NCI-H1105 treated with DMSO at 0.1 percent for 48 hours (cell line): ENCODE data around the gene BEST1.
"Not testable (repeated sequence)": the region's sequence is repeated elsewhere in the genome, so short reads cannot be mapped to it uniquely, and the experiment has no call there.

Experiments used
- DNase-seq: peaks from one replicate; lab custom pipeline; 2025; lab: John Stamatoyannopoulos, UW

Gene BEST1

DNA sequence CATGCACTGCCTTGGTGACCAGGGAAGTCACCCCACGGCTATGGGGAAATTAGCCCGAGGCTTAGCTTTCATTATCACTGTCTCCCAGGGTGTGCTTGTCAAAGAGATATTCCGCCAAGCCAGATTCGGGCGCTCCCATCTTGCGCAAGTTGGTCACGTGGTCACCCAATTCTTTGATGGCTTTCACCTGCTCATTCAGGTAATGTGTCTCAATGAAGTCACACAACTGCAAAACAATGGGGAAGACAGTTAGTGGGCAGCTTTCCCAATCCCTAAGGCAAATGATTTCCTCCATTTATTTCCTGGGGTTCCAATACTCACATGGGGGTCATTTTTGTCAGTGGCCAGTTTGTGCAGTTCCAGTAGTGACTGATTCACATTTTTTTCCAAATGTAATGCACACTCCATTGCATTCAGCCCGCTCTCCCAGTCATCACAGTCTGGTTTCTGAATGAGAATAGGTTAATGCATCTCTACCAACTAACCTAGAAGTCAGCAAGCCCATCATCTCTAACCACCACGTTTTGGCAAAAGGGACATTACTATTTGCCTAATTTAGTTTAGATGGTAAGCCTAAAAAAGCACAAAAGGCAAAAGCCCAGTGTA, 14.6 kb downstream of the BEST1 start:
- not testable (repeated sequence) for DNase-seq

DNA sequence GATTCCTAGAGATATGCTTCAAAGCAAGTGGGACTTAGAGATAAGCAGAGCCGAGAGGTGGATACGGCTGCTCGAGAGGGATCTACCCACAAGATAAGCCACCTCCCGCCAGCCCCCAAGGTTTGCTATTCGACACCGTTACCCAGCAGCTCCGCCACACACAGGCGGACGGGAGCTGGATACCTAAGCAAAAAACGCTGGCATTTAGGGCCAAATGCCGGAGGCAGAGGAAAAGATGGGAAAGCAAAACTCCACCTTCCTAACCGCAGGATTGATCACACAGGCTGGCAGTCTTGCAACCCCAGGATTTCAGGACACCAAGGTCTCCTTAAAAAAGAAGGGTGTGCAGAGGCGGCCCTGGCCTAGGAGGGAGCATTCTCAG, 16.6 kb downstream of the BEST1 start:
- DNase-seq = no peak

DNA sequence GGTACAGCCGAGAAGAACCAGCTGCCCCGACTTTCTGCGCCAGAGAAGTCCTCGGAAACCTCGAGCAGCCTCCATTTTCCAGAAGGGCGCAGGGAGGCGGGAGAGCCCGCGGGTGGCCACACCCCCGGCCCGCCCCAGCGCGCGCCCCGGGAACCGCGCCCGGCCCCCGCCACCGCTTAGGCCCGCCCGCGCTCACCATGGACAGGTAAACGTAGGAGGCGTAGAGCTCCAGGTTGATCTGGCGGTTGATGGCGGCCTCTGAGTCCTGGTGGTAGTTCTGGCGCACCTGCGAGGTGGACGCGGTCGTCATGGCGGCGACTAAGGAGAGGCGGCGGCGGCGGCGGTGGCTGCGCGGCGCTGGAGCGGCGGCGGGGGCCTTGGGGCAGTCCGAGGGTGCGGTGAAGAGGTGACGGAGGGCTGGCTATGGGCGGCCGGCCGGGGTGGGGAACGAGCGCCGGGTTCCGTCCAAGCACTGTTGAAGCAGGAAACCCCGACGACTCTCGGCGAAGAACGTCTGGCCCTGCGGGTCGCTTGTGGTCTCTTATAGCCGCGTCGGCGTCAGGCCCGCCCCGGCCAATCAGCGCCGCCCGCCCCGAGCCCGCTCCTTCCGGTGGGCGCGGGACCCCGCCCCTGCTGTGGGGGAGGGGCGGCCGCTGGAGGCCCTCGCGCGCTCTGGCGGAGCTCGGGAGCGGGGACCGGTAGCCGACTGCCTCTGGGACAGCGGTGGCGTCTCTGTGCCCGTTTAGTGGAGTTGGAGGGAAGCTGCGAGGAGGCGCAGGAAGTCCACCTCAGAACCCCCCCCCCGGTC, 17.2 kb downstream of the BEST1 start, which contains the start of gene FTH1:
FTH1 (minus strand) TSS at position 519 of the 808 bp plus-strand sequence; CDS start at position 310, 209 bp downstream.
- peak; percentile 92 for DNase-seq

DNA sequence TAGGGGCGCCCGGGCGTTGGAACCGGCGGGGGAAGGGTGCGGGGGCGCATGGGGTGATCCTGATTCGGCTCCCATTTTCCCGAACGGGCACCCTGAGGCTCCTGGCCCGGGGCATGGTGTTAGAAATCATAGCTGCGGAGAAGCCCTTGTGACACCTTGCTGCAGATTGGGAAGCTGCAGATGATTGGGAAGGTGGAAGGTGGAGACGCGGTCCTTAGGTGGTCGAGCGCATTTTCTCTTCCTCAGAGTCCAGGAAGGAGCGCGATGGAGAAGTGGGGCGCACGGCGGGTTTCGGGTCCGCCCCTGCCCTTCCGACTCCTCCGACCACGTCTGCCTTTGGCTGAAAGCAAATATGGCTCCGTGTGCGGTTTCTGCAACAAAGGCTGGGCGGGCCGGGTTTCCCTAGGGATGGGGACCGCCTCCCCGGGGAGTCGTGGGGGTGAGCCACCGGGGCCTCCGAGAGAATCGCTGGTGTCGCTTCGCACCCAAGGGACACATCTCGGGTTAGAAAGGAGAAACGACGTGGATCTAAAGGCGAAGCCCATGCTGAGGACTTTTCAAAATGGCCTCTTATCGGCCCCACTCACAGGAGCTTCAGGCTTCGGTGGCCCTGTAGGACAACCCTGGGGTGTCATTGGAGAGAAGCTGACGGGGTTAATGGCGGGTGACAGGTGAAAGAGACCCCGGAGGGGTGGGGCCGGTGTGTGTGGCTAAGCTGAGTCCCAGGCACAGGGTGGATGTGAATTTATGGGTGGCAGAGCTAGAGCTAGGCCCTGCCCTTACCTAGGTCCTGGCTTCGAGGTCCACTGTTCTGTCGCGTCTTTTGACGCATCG, 18.0 kb downstream of the BEST1 start:
- DNase-seq = peak; percentile 71

DNA sequence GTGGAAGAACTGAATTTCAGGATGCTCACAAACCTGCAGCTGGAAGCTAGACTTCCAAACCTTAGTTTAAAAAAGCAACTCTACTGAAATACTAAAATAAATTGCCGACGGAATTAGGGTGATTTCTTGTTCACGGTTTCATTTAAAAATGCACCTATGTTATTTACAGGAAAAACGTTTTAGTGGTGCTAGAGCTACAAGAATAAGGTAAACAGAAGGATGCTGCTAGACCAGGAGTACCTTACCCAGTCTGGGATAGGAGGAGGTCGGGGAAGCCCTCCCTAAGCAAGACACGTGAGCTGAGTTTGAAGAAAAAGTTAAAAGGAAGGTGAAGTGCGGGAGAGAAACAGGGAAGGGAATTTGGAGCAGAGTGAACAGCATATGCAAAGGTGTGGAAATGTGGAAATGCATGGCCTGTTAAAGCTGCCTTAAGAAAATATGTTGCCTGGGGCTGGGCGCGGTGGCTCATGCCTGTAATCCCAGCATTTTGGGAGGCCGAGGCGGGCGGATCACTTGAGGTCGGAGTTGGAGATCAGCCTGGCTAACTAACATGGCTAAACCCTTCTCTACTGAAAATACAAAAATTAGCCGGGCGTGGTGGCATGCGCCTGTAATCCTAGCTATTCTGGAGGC, 18.7 kb downstream of the BEST1 start:
- DNase-seq = no peak

DNA sequence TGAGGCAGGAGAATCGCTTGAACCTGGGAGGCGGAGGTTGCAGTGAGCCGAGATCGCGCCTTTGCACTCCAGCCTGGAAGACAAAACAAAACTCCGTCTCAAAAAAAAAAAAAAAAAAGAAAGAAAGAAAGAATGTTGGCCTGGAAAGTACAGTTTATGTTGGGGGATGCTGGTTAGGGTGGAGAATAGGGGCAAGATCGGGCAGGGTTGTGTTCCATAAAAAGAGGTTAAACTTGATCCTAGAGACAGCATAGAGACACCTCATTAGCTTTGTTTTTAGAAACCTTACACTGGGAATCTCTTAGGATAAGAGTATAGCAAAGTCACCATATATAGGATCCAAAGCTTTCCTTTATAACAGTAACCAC, 19.2 kb downstream of the BEST1 start:
- no peak for DNase-seq

DNA sequence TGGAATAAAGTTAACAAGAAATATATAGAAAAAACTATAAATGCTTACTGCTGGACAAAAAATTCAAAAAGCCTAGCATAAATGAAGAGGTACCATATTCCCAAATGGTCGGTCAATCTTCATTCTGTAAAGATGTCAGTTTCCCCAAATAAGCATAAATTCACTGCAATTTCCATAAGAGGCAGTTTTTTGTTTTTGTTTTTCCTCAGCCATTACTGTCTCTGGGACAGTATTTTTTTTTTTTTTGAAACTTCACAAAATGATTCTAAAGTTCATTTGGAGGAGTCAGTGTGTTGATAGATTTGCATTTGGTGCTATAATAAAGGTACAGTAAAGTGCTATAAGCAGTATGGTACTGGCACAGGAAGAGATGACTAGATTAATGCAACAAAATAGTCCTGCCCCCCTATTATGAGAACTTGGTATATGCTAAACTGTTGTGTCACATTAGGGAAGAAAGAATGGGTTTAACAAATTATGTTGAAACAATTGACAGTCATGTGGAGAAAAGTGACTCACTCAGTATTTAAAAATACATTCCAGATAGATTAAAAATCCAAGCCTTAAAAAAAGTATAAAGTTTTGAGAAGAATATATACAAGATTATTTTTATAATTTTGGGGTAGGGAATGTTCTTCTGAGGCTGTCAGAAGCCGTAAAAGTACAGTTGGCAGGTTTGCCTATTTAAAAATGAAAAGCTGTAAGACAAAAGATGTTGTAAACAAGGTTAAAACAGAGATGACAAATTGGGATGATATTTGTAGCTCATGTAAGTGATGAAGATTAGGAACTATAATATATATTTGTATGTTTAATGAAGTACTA, 19.9 kb downstream of the BEST1 start:
- DNase-seq = no peak

DNA sequence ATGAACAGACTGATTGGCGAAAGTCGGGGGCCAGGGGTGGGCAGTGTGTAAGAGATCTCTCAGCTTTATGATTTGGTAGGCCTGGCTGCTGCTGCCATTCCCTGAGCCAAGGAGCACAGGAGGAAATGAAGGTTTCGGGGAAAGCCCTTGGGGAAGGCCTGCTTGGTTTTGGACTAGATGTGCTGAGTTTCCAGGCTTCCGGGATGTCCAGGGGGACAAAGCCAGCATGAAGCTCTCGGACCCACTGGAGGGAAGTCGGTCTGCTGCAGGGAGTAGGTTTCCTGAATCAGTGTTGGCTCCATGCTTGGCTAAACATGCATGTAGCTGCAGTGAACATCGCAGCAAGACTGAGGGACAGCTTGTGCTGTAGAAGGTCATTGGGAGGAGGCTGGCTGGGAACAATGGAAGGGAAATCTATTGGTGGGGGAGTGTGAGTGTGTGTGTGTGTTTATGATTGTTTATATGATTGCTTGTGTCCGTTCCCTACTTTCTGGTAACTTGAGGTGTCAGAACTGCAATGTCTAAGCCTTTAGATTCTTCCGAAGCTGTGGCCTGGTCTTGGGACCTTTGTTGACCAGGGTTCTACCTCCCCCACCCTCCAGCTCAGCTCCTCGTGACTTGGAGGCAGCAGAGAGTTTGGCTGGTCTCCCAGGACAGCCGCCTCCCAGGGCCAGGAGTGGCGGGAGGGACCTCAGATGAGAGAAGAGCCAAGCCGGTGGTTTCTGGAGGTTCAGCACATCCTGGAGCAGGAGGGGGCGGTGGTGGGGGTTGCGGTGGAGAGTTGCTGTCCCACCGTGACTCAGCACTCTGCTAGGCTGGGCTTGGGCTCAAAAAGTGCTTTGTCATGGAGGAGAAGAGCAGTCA, 21.3 kb downstream of the BEST1 start:
- peak; percentile 84 for DNase-seq

DNA sequence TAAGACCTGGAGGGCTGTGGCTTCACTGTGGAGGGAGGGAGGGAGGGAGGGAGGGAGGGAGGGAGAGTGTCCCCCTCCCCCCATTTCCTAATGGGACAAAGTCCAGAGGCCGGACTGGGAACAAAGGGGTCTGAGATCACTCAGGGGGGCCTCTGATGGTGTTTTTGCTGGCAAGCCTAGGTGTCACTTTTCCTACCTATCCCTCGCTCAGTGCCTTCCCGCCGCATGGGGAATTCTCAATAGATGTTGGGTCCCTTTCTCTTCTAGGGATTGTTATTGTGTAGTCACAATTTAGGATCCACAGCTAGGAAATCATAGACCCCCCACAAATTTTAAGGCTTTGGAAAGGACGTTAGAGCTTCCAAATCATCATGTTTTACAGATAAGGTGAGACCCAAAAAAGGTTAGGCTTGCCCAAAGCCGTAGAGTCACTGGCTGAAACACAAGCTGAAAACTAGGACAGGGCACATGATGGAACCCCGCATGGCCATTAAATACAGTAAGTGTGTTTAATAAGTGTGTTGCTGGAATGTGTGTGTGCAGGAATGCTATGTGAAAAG, 22.0 kb downstream of the BEST1 start:
- no peak for DNase-seq

DNA sequence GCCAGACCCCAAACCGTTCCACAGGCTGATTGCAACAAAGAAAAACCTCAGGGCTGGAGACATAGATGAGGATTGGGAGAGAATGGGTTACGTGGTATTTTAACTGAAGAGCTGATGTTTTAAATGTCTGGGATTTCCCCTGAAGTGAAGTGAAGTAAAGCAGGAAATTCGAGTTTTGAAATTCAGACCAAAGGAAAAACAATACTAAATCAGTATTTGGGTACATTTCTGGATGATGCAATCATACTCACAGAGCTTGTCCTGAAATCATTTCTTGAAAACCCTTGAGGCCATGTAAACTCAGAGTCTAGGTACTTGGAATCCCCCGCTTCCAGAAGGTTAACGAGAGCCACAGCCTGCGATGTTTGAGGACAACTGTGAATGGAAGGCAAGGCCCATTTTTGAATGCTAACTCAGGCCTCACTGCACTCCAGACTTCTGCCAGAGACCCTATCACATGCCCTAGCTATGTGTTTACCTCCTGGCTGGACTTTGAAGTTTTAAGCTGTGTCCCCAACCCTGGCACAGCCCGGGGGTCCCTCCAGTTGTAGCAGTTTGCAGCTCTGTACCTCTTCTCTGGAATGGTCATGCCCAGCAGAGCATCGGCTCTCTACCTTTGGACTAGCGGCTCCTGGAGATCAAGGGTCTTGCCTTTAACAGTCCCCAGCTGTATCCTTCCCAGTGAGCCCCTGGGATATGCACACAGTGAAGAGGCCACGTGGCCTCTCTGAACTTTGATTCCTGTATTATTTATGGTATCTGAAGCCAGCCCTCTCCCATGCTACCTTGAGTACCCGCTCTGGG, 22.7 kb downstream of the BEST1 start:
- no peak for DNase-seq

DNA sequence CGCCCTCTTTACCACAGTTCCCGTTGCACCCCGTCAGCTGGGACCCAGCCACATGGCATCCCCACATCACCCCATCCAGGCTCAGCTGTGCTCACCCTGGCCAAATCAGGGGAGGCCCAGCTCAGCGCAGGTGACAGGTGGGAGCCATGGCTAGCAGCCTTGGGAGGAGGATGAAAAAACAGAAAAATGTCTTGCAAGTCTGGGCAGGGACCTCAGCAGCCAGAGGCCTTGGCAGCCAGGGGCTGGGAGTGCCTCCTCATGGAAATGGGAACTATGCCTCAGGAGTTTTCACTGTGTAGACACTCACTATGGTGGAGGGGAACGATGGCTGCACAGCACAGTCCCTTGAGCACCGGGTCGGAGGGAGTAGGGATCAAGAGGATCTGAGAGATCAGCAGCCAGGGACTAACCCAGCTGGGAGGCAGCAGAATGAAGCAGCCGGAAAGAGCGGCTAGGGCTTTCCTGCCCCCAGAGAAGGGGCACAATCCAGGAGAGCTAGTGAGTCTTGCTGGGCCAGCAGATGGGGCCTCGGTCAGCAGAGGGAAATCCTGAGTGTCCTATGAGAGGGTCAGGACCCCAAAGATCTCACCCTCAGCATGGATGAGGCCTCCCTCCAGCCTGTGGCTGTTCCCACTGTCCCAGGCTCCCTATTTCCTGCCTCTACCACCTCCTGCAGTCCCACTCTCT, 23.5 kb downstream of the BEST1 start:
- DNase-seq = no peak

DNA sequence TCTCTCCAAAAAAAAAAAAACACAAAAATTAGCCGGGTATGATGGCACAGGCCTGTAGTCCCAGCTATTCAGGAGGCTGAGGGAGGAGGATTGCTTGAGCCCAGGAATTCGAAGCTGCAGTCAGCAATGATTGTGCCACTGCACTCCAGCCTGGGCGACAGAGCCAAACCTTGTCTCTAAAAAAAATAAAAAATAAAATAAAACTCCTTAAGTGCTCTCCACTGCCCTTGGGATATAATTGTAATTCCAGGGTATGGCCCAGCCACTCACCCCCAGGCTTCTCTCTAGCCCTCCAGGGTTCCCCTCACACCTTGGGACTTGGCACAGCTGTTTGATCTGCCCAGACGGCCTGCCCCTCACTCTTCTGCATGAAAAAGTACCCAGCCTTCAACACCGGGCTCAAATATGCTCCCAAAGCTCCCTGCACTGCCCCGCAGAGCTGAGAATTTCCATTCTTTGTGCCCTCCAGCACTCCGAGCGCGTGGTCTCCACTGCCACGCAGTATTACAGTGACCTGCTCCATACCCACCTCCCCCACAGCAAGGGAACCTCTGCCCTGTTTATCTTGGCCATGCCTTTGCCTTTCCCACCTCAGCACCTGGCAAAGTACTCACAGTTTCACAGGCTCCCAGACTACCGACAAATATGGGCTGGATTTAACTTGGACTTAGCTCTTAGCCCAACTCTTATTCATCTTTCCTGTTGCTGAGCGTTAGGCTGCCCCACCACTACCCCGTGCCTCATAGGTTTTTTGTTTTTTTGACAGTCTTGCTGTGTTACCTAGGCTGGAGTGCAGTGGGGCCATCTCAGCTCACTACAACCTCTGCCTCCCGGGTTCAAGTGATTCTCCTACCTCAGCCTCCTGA, 24.8 kb downstream of the BEST1 start:
- DNase-seq = peak; percentile 19

DNA sequence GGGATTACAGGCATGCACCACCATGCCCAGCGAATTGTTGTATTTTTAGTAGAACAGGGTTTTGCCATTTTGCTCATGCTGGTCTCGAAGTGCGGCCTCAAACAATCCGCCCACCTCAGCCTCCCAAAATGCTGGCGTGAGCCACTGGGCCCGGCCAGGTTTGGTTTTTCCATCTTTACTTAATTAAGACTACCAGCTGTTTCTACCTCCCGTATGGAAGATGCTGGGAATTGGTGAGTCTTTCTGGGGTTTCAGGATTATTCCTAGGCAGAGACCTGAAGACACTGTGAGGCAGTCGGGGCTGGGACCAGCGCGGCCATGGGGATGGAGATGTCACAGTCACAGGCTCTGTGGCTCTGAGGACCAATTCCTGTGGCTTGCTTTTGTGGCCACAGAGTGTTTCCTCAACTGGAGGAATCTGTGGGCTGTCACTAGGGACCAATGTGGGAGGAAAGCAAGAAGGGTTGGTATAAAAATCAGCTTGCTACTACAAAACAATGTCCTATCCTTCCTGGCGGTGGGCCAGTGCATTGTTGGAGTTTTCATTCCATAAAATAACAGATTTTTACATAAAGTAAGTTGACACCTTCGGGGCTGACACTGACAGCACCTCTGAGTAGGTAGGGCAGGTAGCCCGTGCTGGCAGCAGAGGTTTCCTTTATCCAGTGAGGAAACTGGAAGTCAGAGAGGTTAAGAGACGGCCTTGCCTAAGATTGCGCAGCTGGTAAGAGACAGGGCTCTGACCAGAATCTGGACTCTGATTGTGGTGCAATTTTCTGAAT, 25.7 kb downstream of the BEST1 start:
- DNase-seq = no peak

DNA sequence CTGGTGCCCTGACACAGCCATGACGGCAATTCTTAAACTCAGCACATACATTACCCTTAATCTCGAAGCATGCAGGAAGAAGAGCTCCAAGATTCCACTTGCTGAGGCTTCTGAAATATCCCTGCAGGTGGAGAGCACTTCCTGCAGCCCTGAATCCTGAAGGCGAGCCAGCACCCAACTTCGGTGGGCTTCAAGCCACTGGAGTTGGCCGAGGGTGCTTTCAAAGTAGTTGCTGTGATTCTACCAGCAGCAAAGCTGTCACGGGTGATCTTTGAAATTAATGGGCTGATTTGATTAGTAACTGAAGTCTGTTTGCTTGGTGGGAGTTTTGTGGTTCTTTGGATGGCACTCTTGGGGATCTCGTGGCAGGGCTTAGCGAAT, 26.3 kb downstream of the BEST1 start:
- no peak for DNase-seq

DNA sequence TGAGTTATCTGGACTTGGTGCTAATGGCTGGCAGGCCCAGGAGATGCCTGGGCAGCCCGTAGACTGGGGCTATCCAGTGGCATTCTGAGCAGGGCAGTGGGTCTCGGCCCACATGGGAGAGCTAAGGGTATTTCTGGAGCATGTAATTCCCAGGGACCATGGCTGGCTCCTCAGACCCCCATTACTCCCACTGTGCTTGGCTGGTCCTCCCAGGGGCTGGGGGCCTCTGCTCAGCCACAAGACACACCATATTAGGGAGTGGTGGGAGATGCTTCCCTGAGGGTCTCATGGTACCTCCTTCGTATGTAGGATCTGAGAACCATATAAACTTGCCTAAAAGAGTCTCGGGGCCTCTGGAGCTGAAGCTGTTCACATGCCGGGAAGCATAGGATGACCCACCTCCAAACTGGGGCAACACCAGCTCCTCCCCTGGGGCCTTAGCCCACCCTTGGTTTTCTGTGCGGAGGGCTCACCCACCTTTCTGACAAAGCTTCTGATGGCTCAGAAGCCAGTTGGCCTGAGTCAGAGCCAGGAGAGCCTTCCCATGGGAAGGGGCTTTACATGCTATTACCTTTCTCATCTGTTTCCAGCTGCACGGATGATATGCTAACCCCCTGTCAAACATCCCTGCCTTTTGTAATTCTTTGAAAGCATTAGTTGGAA, 26.8 kb downstream of the BEST1 start:
- no peak for DNase-seq
